Activated B cell treated with CpG ODN at 0.5 μM for 24 hours (primary cell): ENCODE data around the gene FAM50B. TPM values are rescaled to one million over a fixed set of nuclear protein-coding genes. Genes with fewer than 3 reads are reported as not detected.

Experiments used
- ATAC-seq: fragments of 200-7000 bp; cut with Tn5 transposase; one replicate; pipeline ENCODE4 v1.10.0; 2021; ENCODE audit warnings: low read depth, mild to moderate bottlenecking, moderate library complexity
- CTCF ChIA-PET: fragments of 350-600 bp; sonication (Branson Sonifier 250); formaldehyde crosslinking; loops from one replicate; lab custom pipeline; 2021; ENCODE audit warnings: antibody characterized with exemption; lab: Charles Lee
- POLR2A ChIA-PET: fragments of 350-600 bp; sonication (Branson Sonifier 250); formaldehyde crosslinking; loops from one replicate; lab custom pipeline; 2021; ENCODE audit warnings: antibody characterized with exemption; lab: Charles Lee
- DNase-seq: peaks from one replicate; pipeline ENCODE4 v3.0.0; 2022
- H3K27ac Mint-ChIP-seq: one replicate; pipeline ENCODE4 v1.8.0; 2020; ENCODE audit warnings: mixed read lengths
- H3K27me3 Mint-ChIP-seq: one replicate; pipeline ENCODE4 v1.8.0; 2021; ENCODE audit warnings: mixed read lengths
- H3K36me3 Mint-ChIP-seq: one replicate; pipeline ENCODE4 v1.8.0; 2021; ENCODE audit warnings: low read depth, mixed read lengths
- H3K4me1 Mint-ChIP-seq: one replicate; pipeline ENCODE4 v1.8.0; 2021; ENCODE audit warnings: mixed read lengths
- H3K4me3 Mint-ChIP-seq: one replicate; pipeline ENCODE4 v1.8.0; 2020; ENCODE audit warnings: mild to moderate bottlenecking, mixed read lengths
- H3K9me3 Mint-ChIP-seq: one replicate; pipeline ENCODE4 v1.8.0; 2020; ENCODE audit warnings: mixed read lengths
- CTCF ChIP-seq: fragments of 200-600 bp; IDR thresholded peaks from one replicate; pipeline ENCODE4 v1.8.0; 2022; ENCODE audit warnings: antibody characterized with exemption, mild to moderate bottlenecking
- intact Hi-C: fragments of 100-400 bp; cut with micrococcal nuclease; formaldehyde crosslinking; loops from one replicate; pipeline ENCODE4 v1.15.1; 2024
- total RNA-seq: library from RNA; stranded (reverse); gene quantifications from 2 replicates; pipeline ENCODE4 v1.2.3, GENCODE V29; 2022

The FAM50B gene
- total RNA-seq, 1 donor from 2014 or later, result 8.1 TPM

- intact Hi-C loops, result loop anchor here (1.0 to 5.0 kb wide), 4 partner anchors 37 to 973 kb away; partner anchors contain the start of genes CDYL and FAM50B
- no peak for DNase-seq
- ChIA-PET CTCF (no interaction called here), POLR2A (interaction anchor here (0.6 to 1.5 kb wide), 7 partner anchors 11 to 1070 kb away, joined by 3 to 17 read pairs (median 5); partner anchors contain the start of gene FAM50B)
- no peak for TF ChIP-seq CTCF
- peak; percentile 85 for ATAC-seq
- peaks cover 36% of the 10 kb centered on the region for H3K4me1 Mint-ChIP-seq
- peak overlapping the region; percentile 82 for H3K27ac Mint-ChIP-seq
- peak overlapping the region; percentile 58 for H3K4me3 Mint-ChIP-seq
- H3K9me3 Mint-ChIP-seq, result no peaks in the 10 kb centered on the region
- H3K36me3 Mint-ChIP-seq, result no peaks in the 10 kb centered on the region
- H3K27me3 Mint-ChIP-seq, result no peaks in the 10 kb centered on the region
Measured at GRCh38 chr6:3803627-3804468, 45.3 kb upstream of the FAM50B start.

DNA sequence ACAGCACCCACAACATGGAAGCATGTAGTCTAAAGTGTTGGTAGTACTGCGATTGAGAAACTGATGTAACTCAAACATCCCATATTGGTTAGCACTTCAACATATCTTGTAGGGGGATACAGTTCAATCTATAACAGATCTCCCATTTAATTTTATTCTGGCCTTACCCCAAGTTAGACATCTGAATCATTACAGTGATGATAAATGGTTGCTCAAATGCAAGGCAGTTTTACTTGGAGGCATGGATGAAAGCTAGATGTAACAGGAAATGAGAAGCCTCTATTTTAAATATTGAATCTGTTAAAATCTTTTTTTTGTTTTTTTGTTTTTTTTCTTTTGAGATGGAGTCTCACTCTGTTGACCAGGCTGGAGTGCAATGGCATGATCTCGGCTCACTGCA, 44.2 kb upstream of the FAM50B start:
- no peak for ATAC-seq
- intact Hi-C loops, result loop anchor here (1.0 to 5.0 kb wide), 4 partner anchors 38 to 972 kb away; partner anchors contain the start of genes CDYL and FAM50B

GRCh38 chr6:3805448-3806123, 43.6 kb upstream of the FAM50B start:
- H3K36me3 Mint-ChIP-seq, result no peaks in the 10 kb centered on the region
- H3K9me3 Mint-ChIP-seq, result no peaks in the 10 kb centered on the region
- no peak for ATAC-seq
- no peak for DNase-seq
- no peak overlapping the region for H3K27ac Mint-ChIP-seq
- POLR2A ChIA-PET, result no interaction called here
- no peak overlapping the region for H3K4me3 Mint-ChIP-seq
- no peak for TF ChIP-seq CTCF
- CTCF ChIA-PET, result no interaction called here
- no peaks in the 10 kb centered on the region for H3K27me3 Mint-ChIP-seq
- intact Hi-C loops, result loop anchor here (2.0 kb wide), 1 partner anchor 43 kb away; the partner anchor contains the start of gene FAM50B
- peaks cover 25% of the 10 kb centered on the region for H3K4me1 Mint-ChIP-seq

More for the DNA sequence above, 44.2 kb upstream of the FAM50B start:
- no peak for TF ChIP-seq CTCF
- Mint-ChIP-seq H3K27me3 (no peaks in the 10 kb centered on the region), H3K4me3 (no peak overlapping the region), H3K27ac (peak overlapping the region; percentile 30), H3K9me3 (no peaks in the 10 kb centered on the region), H3K36me3 (no peaks in the 10 kb centered on the region), H3K4me1 (peaks cover 26% of the 10 kb centered on the region)
- POLR2A ChIA-PET, result interaction anchor here (1.5 kb wide), 1 partner anchor 12 kb away, joined by 6 read pairs; no protein-coding TSS in a partner anchor
- DNase-seq, result no peak
- CTCF ChIA-PET, result no interaction called here

DNA sequence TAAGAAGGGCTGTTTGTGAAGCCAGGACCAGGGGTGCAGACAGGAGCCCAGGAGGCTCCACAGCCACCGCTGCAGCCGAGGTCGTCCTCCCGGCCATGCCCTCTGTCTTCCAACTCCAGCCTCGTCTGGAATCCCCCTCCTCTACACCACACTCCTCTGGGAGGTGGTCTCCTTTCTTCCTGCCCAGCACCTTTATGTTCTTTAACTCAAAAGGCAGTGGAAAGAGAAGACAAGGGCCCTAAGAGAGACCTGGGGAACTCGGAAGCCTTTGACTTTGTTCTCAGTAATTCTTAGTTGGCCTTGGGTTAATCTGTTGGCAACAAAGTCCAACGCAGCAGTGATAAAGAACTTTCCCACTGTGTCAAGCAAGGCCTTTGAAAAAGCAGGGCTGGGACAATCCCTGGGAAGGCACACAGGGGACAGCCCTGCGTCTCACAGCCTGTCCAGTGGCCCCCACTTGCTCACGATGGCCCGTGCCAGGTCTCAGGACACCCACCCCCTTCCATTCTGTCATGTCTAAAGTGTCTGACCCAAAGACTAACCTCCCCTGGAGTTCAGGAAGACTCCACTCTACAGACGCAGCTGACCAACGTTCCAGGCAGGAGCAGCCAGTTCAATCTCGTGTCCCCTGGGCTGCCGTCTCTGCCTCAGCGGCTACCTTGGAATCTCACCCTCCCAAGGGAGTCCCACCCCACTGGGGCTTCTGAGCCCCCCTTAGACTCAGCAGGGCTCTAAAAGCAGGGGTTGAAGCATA, 42.8 kb upstream of the FAM50B start:
- no peak overlapping the region for H3K4me3 Mint-ChIP-seq
- no peak overlapping the region for H3K27ac Mint-ChIP-seq
- H3K4me1 Mint-ChIP-seq, result peaks cover 18% of the 10 kb centered on the region
- no peak for ATAC-seq
- ChIA-PET CTCF (no interaction called here), POLR2A (no interaction called here)
- H3K36me3 Mint-ChIP-seq, result no peaks in the 10 kb centered on the region
- TF ChIP-seq CTCF, result no peak
- H3K27me3 Mint-ChIP-seq, result no peaks in the 10 kb centered on the region
- intact Hi-C loops, result no loop called here
- H3K9me3 Mint-ChIP-seq, result no peaks in the 10 kb centered on the region
- no peak for DNase-seq
